Left lobe of liver (tissue), 2 donors: ENCODE measurements around the gene MDGA2. TPM values are rescaled to one million over a fixed set of nuclear protein-coding genes. Genes with fewer than 3 reads are reported as not detected.
"Not testable (repeated sequence)": the region's sequence is repeated elsewhere in the genome, so short reads cannot be mapped to it uniquely, and the experiment has no call there.

Source experiments
- ATAC-seq: fragments of 200-7000 bp; cut with Tn5 transposase; one replicate; pipeline ENCODE4 v1.9.1; 2020; ENCODE audit warnings: mild to moderate bottlenecking, moderate library complexity
- DNase-seq: peaks from one replicate; pipeline ENCODE4 v3.0.0-alpha.2; 2020; ENCODE audit warnings: low spot score
- total RNA-seq: library from RNA; stranded (reverse); gene quantifications from one replicate; pipeline ENCODE4 v1.2.1, GENCODE V29; 2021
- donor health status: DM: no; HTN: no; CAD: no; lungs with moderate emphysema.
- donor health status: DM: no; HTN: yes; CAD: no.

Gene MDGA2
- total RNA-seq, 1 donor from 2014 or later, result not detected

DNA sequence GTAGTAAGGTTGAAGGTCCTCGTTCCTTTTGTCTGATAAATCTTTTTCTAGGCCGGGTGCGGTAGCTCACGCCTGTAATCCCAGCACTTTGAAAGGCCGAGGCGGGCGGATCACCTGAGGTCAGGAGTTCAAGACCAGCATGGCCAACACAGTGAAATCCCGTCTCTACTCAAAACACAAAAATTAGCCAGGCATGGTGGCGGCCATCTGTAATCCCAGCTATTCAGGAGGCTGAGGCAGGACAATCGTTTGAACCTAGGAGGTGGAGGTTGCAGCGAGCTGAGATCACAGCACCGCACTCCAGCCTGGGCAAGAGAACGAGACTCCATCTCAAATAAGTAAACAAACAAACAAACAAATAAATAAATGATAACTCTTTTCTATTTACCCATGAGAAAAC is 51.3 kb downstream of the MDGA2 start:
- DNase-seq, ATAC-seq: not testable (repeated sequence)

GRCh38 chr14:47619392-47619791 is 56.0 kb downstream of the MDGA2 start:
- DNase-seq (no peak), ATAC-seq (no peak)

- no peak for DNase-seq
- ATAC-seq, result no peak
Measured at GRCh38 chr14:47606566-47606965, 68.8 kb downstream of the MDGA2 start.

DNA sequence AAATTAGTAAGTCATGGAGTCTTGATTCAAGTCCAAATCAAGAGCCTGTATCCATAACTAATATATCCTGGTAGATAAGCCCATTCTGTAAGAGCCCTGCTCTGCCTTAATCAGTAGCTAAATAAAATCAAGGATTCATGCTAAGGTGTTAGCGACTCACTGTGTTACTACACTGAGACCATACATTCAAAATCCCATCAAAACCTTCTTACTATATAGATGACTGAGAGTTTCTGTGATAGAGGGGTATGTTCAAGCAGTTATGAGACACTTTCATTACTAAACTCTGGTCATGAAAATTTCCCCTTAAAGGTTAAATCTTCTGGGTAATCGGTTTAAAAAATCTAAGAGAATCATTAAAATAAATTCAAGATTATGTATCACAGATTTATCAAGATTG is 78.5 kb downstream of the MDGA2 start:
- no peak for ATAC-seq
- no peak for DNase-seq

- ATAC-seq (no peak), DNase-seq (no peak)
Measured at GRCh38 chr14:47596232-47596631, 79.2 kb downstream of the MDGA2 start.

- no peak for DNase-seq
- no peak for ATAC-seq
Measured at GRCh38 chr14:47595552-47595951, 79.9 kb downstream of the MDGA2 start.

DNA sequence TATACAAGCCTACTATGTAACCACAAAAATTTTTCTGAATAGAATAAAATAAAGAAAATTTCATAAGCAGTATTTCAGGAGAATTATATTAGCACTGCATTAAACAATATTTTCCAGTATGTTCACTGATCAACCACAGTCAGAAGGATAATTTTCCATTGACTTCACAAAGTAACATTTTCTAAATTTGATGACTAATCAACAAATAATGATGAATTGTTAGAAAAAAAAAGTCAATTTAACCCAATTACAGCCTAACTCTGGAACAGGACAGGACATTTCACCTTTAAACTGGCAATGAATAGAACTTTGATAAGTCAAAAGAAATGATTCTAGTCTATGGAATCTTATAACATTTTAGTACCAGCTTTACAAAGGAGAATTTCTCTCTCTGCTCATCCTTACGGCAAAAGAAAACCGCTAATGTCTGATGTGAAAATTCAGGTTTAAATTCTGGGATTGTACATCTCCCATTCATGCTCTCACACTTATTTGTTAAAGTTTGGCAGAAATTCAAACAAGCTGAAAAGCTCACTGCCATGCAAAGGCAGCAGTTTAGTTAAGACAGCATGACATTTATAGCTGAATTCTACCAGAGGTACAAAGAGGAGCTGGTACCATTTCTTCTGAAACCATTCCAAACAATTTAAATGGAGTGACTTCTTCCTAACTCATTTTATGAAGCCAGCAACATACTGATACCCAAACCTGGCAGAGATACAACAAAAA is 84.5 kb downstream of the MDGA2 start:
- DNase-seq (no peak), ATAC-seq (no peak)

GRCh38 chr14:47585447-47585846 is 90.0 kb downstream of the MDGA2 start:
- ATAC-seq (no peak), DNase-seq (no peak)

DNA sequence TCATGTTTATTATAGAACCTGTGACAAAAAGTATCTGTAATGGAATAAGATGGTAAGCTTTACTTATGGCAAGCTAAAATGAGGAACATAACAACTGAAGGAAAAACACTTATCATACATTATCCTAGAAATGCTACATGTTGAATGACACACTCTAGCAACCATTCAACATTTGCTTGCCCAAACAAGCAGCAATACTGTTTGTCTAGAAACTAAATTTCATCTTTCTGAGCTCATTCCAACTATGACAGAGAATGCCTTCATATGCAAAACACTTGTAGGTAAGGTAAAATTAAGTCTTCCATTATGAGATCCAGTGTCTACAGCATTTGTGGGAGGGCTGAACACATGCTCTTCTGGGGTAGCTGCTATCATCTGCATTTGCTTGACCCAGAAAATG is 108.1 kb downstream of the MDGA2 start:
- DNase-seq (no peak), ATAC-seq (no peak)

DNA sequence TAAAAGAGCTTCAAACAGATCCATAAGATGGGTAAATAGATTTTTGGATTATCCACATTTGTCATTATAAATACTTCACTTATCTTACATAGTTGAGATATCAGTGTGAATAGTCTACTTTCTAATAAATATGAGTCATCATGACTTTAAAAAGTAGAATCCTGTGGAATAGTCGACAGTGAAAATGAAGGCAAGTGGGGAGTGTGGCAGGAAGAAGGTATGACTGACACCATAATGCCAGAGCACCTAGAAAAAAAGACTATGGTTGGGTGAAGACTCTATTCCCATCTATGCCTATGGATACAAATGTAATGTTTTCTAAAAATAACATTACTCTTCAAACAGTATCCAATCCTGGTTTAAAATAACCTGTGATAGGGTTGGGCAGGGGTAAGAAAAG is 117.5 kb downstream of the MDGA2 start:
- DNase-seq, result no peak
- ATAC-seq, result no peak

DNA sequence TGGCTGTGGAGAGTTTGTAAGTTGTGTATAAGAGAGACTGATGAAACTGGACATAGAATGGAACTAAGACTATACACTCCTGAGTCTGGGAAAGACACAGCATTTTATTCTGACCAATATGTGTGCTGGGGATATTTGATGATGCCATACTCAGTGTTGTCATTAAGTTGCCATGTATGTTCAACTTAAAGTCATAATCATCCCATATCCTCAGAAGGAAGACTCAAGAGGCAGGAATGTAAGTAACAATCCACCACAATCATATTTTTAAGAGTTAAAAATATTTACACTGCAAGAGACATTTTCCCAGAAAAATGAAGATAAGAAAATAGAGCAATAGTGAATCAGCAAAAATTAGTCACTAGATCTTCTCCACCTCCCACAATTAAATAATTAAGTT is 120.1 kb downstream of the MDGA2 start:
- no peak for DNase-seq
- no peak for ATAC-seq

GRCh38 chr14:47549886-47550285 is 125.5 kb downstream of the MDGA2 start:
- ATAC-seq (no peak), DNase-seq (no peak)

DNA sequence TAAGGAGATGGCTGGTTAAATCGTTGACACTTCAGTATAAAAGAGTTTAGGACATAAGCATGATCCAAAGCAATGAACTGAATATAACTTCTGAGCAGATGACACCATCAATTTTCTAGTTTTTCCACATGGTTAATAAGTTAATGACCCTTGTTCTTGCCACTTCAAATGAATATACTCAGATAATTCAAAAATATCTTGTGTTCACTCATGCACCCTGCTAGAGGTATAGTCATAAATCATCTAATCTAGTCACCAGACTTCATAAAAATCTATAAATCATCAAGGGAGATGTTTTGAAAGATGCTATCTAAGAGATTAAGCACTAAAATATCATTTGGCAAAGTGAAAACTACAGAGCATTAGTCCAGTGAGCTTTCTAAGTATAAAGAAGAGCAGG is 131.9 kb downstream of the MDGA2 start:
- ATAC-seq (no peak), DNase-seq (no peak)

- no peak for DNase-seq
- no peak for ATAC-seq
Measured at GRCh38 chr14:47541662-47542061, 133.7 kb downstream of the MDGA2 start.

DNA sequence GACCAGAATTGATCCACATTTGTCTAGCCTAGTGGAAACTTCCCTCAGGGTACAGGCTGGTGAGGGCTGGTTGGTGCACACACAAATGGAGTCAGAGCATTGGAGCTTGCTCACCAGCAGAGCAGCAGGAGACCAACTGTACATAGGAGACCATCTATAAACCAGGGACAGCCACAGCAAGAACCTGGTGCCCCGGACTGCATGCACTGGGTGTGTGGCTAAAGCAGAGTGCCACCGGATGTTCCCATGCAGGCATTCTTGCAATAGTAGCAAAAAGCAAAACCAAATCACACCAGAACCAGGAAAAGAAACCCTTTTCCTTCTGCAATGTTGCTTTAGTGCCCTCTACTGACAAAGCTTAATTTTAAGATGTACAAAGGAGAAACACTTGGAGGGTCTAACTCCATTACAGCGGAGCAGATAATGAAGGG is 136.4 kb downstream of the MDGA2 start:
- DNase-seq (peak; percentile 43), ATAC-seq (peak; percentile 94)

- ATAC-seq (no peak), DNase-seq (no peak)
Measured at GRCh38 chr14:47536341-47536740, 139.1 kb downstream of the MDGA2 start.

GRCh38 chr14:47526591-47527244 is 148.7 kb downstream of the MDGA2 start:
- ATAC-seq, result no peak

DNA sequence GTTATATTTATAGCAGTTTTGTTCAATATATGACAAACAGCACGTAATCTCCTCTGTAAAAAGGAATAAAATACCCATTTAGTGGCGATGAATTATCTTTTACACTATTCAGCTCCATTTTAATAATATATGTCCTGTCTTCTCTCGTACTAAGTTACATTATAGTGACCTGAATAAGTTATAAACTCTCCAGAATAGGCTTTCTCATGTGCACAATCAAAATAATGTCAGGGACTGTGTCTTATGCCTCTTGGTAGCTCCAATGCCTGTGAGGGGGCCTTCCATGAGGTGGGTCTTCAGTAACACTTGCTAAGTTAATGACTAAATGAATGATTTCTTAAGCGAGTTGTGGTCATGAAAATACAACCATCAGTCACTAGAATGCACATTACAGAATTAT is 150.9 kb downstream of the MDGA2 start:
- DNase-seq (no peak), ATAC-seq (no peak)

More at GRCh38 chr14:47526591-47527244, 148.7 kb downstream of the MDGA2 start:
- no peak for DNase-seq

GRCh38 chr14:47520382-47520781 is 155.0 kb downstream of the MDGA2 start:
- ATAC-seq, result no peak

DNA sequence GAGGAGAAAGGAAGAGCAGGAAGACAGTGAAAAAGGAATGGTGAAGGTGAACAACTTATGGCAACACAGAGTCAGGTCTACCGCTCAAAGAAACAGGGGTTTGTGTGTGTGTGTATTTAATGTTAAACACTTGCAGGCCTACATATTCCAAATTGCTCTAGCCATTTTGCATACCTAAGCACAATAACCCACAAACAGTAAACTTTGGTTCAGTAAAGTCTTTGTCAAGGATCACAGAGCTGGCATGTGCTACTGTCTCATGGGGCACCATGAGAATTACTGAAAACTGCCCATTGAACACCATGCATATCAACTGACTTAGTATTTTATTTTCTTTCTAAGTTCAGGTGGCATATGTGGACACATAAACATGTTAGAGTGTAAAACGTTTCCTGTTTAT is 163.6 kb downstream of the MDGA2 start:
- no peak for ATAC-seq

More at GRCh38 chr14:47520382-47520781, 155.0 kb downstream of the MDGA2 start:
- no peak for DNase-seq

GRCh38 chr14:47509957-47510356 is 165.4 kb downstream of the MDGA2 start:
- ATAC-seq (no peak), DNase-seq (no peak)

More for the DNA sequence above, 163.6 kb downstream of the MDGA2 start:
- DNase-seq, result no peak

GRCh38 chr14:47507861-47508260 is 167.5 kb downstream of the MDGA2 start:
- DNase-seq (no peak), ATAC-seq (no peak)
